HG03095 (cell line): ENCODE data around the gene CSRP1.
"Not testable (repeated sequence)": the region's sequence is repeated elsewhere in the genome, so short reads cannot be mapped to it uniquely, and the experiment has no call there.

ENCODE experiments used
- ATAC-seq: cut with Tn5 transposase; IDR thresholded peaks from one replicate; pipeline ENCODE4 v1.9.1; 2021; ENCODE audit warnings: moderate library complexity; ENCODE audit not compliant: unreplicated experiment

The CSRP1 gene

GRCh38 chr1:201479201-201479730 lies 27.7 kb downstream of the CSRP1 start:
- no peak for ATAC-seq

GRCh38 chr1:201478666-201479065 lies 28.3 kb downstream of the CSRP1 start:
- ATAC-seq, result not testable (repeated sequence)

- no peak for ATAC-seq
Measured at GRCh38 chr1:201476670-201477344, 30.1 kb downstream of the CSRP1 start.

GRCh38 chr1:201475915-201476669 lies 30.8 kb downstream of the CSRP1 start:
- ATAC-seq, result no peak

GRCh38 chr1:201475130-201475529 lies 31.8 kb downstream of the CSRP1 start:
- ATAC-seq, result no peak

- no peak for ATAC-seq
Measured at GRCh38 chr1:201473296-201473695, 33.6 kb downstream of the CSRP1 start.

GRCh38 chr1:201472321-201472720 lies 34.6 kb downstream of the CSRP1 start:
- not testable (repeated sequence) for ATAC-seq

- no peak for ATAC-seq
Measured at GRCh38 chr1:201471772-201472171, 35.2 kb downstream of the CSRP1 start.

GRCh38 chr1:201470581-201470980 lies 36.3 kb downstream of the CSRP1 start:
- no peak for ATAC-seq

- ATAC-seq, result no peak
Measured at GRCh38 chr1:201469645-201470074, 37.3 kb downstream of the CSRP1 start.

- peak; percentile 69 for ATAC-seq
Measured at GRCh38 chr1:201468844-201469644, 37.9 kb downstream of the CSRP1 start, which contains the start of gene PHLDA3. Gene PHLDA3 (minus strand): TSS chr1:201469188. CDS start chr1:201468786, 402 bp downstream.

GRCh38 chr1:201468501-201468843 lies 38.5 kb downstream of the CSRP1 start:
- ATAC-seq, result peak; percentile 44

- no peak for ATAC-seq
Measured at GRCh38 chr1:201466492-201466891, 40.4 kb downstream of the CSRP1 start.

- no peak for ATAC-seq
Measured at GRCh38 chr1:201465698-201466290, 41.1 kb downstream of the CSRP1 start.

- ATAC-seq, result no peak
Measured at GRCh38 chr1:201463071-201463552, 43.8 kb downstream of the CSRP1 start.

- ATAC-seq, result no peak
Measured at GRCh38 chr1:201461645-201462441, 45.1 kb downstream of the CSRP1 start.

- ATAC-seq, result no peak
Measured at GRCh38 chr1:201460814-201461644, 45.9 kb downstream of the CSRP1 start.

GRCh38 chr1:201459775-201460174 lies 47.1 kb downstream of the CSRP1 start:
- ATAC-seq, result no peak

- ATAC-seq, result no peak
Measured at GRCh38 chr1:201459052-201459451, 47.9 kb downstream of the CSRP1 start.
